Amniotic stem cell (primary cell): ENCODE measurements around the gene HTR3A.

Experiments
- DNase-seq: peaks from one replicate; lab custom pipeline; 2025; lab: John Stamatoyannopoulos, UW

HTR3A gene

DNA sequence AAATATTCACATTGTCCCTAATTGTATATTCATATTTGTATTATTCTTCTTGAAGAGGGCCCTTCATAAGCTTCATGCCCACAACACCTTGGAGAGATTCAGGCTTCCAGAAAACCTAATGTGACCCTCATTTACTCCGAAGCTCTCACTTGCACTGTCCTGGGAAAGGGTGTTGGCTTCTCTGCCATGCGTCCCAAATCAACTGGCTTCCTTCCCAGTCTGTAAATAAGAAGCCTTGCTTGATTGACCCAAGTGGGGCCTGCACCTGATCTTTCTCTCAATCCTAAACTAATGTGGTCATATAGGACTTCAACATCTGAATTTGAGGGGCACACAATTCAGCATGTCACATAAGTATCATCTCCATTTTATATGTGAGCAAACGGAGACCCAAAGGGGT lies 44.1 kb downstream of the HTR3A start:
- no peak for DNase-seq

DNA sequence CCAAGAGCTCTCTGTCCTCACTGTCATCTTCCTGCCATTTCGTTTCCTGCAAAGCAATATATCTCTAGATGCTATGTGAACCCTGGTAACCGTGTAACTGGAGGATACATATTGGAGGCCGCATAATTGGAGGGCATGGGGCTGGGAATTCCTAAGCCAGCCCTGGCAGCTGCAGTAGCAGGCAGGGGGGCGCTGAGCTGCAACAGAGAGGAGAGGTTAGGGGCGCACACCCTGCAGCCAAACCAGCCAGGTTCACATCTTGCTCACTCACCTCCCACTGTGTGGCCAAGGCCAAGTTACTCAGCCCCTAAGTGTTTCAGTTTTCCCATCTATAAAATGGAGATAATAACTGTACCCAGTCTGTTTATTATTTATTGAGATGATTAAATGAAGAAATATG lies 44.7 kb downstream of the HTR3A start:
- DNase-seq, result no peak

DNA sequence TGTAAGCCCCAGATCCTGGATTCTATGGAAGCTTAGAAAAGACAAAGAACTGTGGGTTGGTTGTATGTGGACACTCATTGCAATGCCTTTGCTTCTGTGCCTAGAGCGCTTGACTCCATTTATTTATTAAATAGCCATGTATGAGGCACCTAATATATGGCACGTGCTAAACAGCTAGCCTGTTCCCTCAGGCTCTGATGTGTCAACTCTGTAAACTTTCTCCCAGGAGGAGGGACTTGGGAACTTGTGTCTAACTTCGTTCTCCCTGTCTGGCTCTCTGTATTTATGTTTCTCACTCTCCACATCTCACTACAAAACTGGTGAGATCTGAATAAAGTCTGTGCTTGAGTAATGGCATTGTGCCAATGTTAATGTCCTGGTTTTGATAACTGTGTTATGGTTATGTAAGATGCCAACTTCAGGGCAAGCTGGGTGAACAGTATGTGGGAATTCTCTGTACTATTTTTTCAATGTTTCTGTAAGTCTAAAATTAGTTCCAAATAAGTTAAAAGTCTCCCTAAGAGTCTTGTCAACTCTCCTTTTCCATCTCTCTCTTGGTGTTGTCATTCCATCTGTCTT lies 50.5 kb downstream of the HTR3A start:
- no peak for DNase-seq

DNA sequence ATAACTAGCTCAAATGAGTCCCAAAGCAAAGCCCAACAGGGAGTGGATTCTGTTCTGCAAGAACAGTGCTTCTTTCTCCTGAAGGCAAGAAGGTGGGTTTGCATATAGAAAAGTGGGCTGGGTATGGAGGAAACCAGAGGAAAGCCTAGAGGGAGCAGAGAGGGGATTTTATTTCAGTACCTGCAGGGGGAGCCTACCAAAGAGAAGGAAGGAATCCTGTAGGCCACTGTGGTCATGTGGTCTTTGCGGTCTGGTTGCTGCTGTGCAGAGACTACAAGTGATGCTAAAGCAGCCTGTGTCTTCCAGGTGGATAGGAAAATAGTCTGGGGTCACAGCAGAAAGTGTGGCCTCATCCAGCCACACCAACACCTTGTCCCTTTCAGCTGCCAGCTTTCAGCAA lies 51.4 kb downstream of the HTR3A start:
- DNase-seq, result no peak

DNA sequence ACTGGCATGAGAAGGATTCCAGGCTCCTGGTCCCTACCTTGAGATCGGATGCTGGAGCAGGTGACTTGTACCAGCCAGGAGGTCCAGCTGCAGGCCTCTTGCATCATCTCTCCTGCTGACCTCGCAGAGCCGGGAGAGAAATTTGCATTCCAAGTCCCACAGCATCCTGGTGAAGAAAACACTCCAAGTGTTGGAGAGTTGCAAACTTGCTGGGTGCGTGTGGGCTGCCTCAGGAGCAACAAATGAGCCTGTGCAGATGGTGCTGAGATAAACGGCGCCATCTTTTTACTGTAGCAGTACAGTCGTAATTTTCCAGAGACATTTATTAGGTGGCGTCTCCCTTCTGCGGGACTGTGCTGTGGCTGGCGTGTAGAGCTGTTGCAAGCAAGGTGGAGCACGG lies 52.5 kb downstream of the HTR3A start:
- no peak for DNase-seq

DNA sequence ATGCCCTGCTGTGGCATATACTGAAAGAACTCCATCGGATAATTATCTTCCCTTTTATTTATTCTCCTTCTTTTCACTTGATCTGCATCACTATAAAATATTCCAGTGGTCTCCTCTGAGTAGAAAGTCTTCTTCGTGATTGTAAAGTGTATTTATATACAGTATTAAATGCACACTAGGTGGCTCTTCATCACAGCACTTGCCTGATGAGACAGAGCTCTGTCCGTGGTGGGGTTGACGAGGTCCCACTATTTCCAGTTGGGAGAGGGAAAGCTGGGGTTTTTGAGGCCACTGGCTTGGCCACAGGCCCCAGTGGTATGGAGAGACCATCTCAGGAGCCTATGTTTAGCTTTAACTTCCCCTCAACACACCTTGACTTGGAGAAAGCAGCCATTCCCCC lies 53.0 kb downstream of the HTR3A start:
- DNase-seq, result no peak

DNA sequence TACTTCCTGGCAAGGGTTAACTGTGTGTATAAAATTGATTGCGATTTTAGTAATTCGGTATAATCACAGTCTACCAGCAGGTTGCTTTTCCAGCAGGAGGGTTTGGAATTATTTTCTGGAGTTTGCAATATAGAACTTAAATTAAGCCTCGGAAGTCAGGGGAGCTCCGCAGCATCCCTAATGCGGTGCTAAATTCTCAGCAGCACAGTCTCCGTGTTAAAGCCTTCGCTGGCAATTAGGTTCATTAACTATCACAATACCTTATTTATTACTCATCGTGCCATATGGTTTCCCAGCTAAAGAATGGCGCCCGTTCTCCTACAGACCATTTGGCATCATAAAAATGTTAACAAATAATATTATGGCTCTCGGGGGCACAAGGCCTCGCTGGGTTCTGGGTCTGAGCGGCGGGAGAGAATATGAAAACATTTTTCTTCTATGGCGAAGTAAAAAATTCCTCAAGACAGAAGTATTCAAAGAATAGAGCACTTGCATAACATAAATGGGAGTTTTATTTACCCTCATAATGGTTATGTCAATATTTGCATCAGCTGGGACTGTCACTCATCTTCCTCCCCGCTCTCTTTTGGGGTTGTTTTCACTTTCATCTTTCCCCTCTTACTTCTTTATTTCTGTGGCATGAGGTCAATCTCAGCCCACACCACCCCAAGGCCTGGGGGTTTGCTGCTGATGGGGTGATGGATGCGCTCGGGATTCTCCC lies 56.5 kb downstream of the HTR3A start:
- no peak for DNase-seq

DNA sequence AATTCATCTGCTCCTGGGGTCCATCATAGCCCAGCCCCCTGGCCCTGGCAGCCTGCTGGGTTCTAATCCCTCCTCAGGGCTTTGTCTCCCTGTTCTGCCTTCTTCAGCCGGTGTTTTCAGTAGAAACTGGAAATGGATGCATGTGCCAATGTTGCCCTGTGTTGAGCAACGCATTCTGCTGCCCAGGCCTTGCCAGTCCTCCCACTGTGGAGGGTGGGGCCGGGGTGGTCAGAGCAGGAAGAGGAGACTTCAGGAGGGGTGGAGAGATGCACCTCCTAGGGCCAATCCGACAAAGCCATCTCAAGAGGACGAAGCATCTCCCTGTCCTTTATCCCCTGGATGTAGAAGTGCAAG lies 57.0 kb downstream of the HTR3A start:
- DNase-seq, result no peak

DNA sequence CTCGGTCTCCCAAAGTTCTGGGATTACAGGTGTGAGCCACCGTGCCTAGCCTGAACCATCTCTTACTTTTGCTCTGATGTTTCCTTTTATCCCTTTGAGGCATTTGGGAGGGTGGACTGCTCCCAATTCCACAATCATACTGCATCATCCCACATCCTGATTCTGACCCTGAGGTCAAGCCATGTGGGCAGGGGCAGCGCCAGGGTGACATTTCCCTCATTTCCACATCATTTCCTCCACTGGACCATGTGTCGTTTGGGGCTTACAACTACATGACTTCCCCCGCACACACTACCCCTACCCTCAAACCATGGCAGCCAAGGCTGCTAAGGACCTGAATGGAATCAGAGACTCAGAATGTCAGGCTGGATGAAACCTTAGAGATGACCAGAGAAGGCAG lies 58.2 kb downstream of the HTR3A start:
- DNase-seq, result no peak

DNA sequence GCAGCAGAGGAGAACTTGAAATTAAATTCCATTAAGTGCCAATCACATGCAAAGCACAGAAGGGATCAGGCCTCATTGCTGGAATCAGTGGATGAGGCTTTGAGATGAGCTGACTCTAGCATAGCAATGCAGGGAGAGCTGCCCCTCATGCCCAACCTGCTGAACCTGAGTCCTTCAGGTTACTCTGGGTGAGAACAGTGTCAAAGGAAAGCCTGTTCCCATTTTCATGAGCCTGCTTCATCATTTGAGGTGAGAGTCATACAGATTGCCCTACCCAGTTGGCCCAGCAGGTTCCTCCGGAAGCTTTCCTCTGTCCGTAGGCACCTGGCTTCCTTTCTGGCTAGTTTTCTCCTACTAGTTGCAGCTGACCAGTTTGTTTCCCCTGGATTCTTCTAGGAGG lies 58.7 kb downstream of the HTR3A start:
- DNase-seq, result no peak

DNA sequence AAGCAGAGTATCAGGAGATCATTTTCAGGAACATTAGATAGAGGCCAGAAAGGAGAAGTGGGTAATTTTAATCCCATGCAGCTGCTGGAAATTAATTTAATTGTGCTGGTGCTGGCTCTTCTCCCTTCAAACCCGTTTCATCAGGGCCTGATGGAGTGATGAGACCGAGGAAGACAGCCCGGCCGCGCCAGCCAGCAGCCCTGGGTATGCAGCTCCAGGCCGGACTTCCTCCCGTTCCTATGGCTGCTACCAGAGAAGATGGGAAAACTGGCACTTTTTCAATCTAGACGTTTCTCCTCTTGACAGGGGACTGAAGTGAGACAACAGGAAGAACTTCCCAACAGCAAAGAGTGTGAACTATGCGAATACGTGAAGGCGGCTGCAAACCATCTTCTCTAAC lies 60.0 kb downstream of the HTR3A start:
- DNase-seq, result no peak

DNA sequence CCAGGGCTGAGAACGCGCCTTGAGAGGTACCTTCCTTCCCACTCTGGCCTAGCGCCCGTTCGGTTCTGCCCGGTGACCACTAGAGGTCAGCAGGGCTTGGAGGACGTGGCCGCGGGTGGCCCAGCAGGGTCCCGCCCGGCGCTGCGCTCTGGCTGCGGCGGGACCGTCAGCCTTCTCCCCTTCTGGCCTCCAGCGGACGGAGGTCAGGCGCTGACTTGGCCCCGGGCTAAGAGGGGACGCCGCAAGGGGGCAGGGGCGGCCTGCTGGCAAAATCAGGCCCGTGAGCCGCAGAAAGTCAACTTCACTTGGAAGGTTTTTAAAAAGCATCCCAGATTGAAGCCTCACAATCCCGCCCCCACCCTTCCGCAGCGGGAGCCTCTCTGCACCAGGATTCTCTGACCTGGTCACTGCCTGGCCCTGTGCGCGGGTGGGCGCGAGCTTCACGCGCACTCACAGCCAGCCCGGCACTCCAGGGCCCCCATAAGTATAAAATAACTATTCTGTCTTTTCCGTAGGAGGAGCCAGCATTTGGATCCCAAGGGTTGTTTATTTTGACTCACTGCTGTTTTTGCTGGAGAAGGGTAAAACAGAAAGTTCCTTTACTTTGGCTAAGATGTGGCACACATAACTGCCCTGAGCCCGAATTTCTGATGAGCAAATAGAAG lies 61.4 kb downstream of the HTR3A start:
- DNase-seq, result no peak

DNA sequence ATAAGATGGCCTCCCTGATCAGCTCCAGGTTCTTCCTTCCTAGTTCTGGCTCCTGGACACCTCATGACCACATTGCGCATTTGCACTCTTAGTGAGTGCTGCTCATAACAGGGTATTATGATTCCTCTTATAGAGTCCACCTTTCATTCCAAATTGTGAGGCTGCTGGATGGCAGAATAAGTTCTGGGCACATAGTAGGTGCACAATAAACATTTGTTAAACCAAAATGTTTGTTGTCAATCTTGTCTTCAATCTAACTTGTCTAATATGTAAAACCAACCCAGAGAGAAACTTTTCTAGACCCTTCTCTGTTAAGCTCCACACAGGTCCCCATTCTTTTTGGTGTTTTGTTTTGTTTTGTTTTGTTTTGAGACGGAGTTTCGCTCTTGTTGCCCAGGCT lies 62.0 kb downstream of the HTR3A start:
- DNase-seq, result no peak

DNA sequence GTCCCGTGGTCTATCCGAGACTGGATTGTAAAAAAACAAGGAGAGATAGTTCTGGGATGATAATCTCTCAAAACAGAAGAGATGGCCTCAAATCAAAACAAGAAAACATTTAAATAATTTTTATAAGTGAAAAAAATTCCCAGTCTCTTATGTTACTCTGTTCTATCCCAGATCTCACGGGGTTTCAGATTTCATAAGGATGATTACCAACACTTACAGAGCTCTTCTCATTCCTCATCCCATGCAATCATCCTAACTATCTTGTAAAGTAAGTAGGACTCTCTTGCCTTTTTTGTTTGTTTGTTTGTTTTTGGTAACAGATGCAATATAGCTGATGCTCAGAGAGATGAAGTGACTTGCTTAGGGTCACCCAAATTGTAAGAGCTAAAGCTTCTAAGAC lies 64.6 kb downstream of the HTR3A start:
- DNase-seq, result no peak
